Measurements from ENCODE around the gene PRKCB.

The PRKCB gene

GRCh38 chr16:23979441-23979840 lies 143.7 kb downstream of the PRKCB start:
- TF ChIP-seq CTCF (conservative IDR thresholded peaks at IDR 0.05; ENCODE audit: low read depth) = no peak
- ChIA-PET POLR2A (ENCODE audit: low non-redundant PET) (no interaction called here), CTCF (no interaction called here)
- no peak overlapping the region for H3K27ac ChIP-seq
- DNase-seq (ENCODE audit: low spot score) = no peak

- ChIA-PET CTCF (no interaction called here), POLR2A (ENCODE audit: low non-redundant PET) (no interaction called here)
- no peak for TF ChIP-seq CTCF (conservative IDR thresholded peaks at IDR 0.05; ENCODE audit: low read depth)
- no peak for DNase-seq (ENCODE audit: low spot score)
- no peak overlapping the region for H3K27ac ChIP-seq
Measured at GRCh38 chr16:23979982-23980381, 144.2 kb downstream of the PRKCB start.

- no peak overlapping the region for H3K27ac ChIP-seq
- DNase-seq (ENCODE audit: low spot score) = no peak
- TF ChIP-seq CTCF (conservative IDR thresholded peaks at IDR 0.05; ENCODE audit: low read depth) = no peak
- POLR2A ChIA-PET (ENCODE audit: low non-redundant PET) = no interaction called here
- CTCF ChIA-PET = no interaction called here
Measured at GRCh38 chr16:23981429-23982399, 145.9 kb downstream of the PRKCB start.

GRCh38 chr16:23986455-23986854 lies 150.7 kb downstream of the PRKCB start:
- CTCF ChIA-PET = no interaction called here

GRCh38 chr16:23987443-23987842 lies 151.7 kb downstream of the PRKCB start:
- ChIA-PET CTCF (no interaction called here), POLR2A (ENCODE audit: low non-redundant PET) (no interaction called here)
- DNase-seq (ENCODE audit: low spot score) = no peak
- H3K27ac ChIP-seq = no peak overlapping the region
- TF ChIP-seq CTCF (conservative IDR thresholded peaks at IDR 0.05; ENCODE audit: low read depth) = no peak

More at GRCh38 chr16:23986455-23986854, 150.7 kb downstream of the PRKCB start:
- POLR2A ChIA-PET (ENCODE audit: low non-redundant PET) = no interaction called here
- no peak overlapping the region for H3K27ac ChIP-seq
- DNase-seq (ENCODE audit: low spot score) = no peak
- TF ChIP-seq CTCF (conservative IDR thresholded peaks at IDR 0.05; ENCODE audit: low read depth) = no peak

GRCh38 chr16:23990507-23990906 lies 154.7 kb downstream of the PRKCB start:
- no peak for DNase-seq (ENCODE audit: low spot score)
- ChIA-PET POLR2A (ENCODE audit: low non-redundant PET) (no interaction called here), CTCF (interaction anchor here (0.6 to 0.8 kb wide), 3 partner anchors 25 to 948 kb away, joined by 3 read pairs; no protein-coding TSS in a partner anchor)
- H3K27ac ChIP-seq = no peak overlapping the region
- no peak for TF ChIP-seq CTCF (conservative IDR thresholded peaks at IDR 0.05; ENCODE audit: low read depth)

Data from RWPE1 (cell line).